GM18507 (cell line): Measurements from ENCODE around the gene NCOR2.

Experiments
- DNase-seq: peaks from one replicate; pipeline ENCODE4 v3.0.0; 2011; ENCODE audit warnings: low read depth; ENCODE audit not compliant: insufficient read length; ENCODE audit errors: extremely low spot score
- FAIRE-seq: peaks from 2 replicates; lab custom pipeline; 2011; peaks lifted over from hg19 to GRCh38; lab: Jason Lieb, UNC

The NCOR2 gene

GRCh38 chr12:124566997-124567672 is at the start of gene NCOR2:
Gene NCOR2 (minus strand): TSS chr12:124567612. CDS start chr12:124495251, 72,361 bp downstream.
- DNase-seq = no peak

GRCh38 chr12:124616394-124617221 is 49.2 kb upstream of the NCOR2 start:
- DNase-seq (no peak), FAIRE-seq (no peak)

More at GRCh38 chr12:124566997-124567672, at the start of gene NCOR2:
- no peak for FAIRE-seq

GRCh38 chr12:124614512-124615292 is 47.3 kb upstream of the NCOR2 start:
- DNase-seq (no peak), FAIRE-seq (no peak)

- DNase-seq (no peak), FAIRE-seq (no peak)
These were observed 45.8 kb upstream of the NCOR2 start for GRCh38 chr12:124613151-124613585.

- FAIRE-seq (no peak), DNase-seq (no peak)
These were observed 44.9 kb upstream of the NCOR2 start for GRCh38 chr12:124612410-124612680.

GRCh38 chr12:124611559-124612409 is 44.4 kb upstream of the NCOR2 start:
- FAIRE-seq (no peak), DNase-seq (no peak)

- no peak for FAIRE-seq
- DNase-seq = no peak
These were observed 43.5 kb upstream of the NCOR2 start for GRCh38 chr12:124610629-124611558.

- FAIRE-seq = no peak
These were observed 42.7 kb upstream of the NCOR2 start for GRCh38 chr12:124610021-124610612.

GRCh38 chr12:124609041-124609989 is 41.9 kb upstream of the NCOR2 start:
- peak; percentile 76 for FAIRE-seq
- peak; percentile 71 for DNase-seq

More at GRCh38 chr12:124610021-124610612, 42.7 kb upstream of the NCOR2 start:
- no peak for DNase-seq

GRCh38 chr12:124608450-124608870 is 41.0 kb upstream of the NCOR2 start:
- DNase-seq (no peak), FAIRE-seq (no peak)

GRCh38 chr12:124607681-124608425 is 40.4 kb upstream of the NCOR2 start:
- no peak for FAIRE-seq

GRCh38 chr12:124605883-124606774 is 38.7 kb upstream of the NCOR2 start:
- DNase-seq (no peak), FAIRE-seq (no peak)

More at GRCh38 chr12:124607681-124608425, 40.4 kb upstream of the NCOR2 start:
- DNase-seq = no peak

- no peak for FAIRE-seq
These were observed 37.9 kb upstream of the NCOR2 start for GRCh38 chr12:124605150-124605882.

GRCh38 chr12:124604264-124604680 is 36.9 kb upstream of the NCOR2 start:
- no peak for FAIRE-seq
- no peak for DNase-seq

More at GRCh38 chr12:124605150-124605882, 37.9 kb upstream of the NCOR2 start:
- DNase-seq = no peak
